ENCODE results near the gene ZNF865.

GRCh38 chr19:55578761-55579747, 26.4 kb upstream of the ZNF865 start:
- TF ChIP-seq, protein P1, sequence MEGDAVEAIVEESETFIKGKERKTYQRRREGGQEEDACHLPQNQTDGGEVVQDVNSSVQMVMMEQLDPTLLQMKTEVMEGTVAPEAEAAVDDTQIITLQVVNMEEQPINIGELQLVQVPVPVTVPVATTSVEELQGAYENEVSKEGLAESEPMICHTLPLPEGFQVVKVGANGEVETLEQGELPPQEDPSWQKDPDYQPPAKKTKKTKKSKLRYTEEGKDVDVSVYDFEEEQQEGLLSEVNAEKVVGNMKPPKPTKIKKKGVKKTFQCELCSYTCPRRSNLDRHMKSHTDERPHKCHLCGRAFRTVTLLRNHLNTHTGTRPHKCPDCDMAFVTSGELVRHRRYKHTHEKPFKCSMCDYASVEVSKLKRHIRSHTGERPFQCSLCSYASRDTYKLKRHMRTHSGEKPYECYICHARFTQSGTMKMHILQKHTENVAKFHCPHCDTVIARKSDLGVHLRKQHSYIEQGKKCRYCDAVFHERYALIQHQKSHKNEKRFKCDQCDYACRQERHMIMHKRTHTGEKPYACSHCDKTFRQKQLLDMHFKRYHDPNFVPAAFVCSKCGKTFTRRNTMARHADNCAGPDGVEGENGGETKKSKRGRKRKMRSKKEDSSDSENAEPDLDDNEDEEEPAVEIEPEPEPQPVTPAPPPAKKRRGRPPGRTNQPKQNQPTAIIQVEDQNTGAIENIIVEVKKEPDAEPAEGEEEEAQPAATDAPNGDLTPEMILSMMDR (IDR thresholded peaks at IDR 0.05) = no peak
- TF ChIP-seq EZH2 (IDR thresholded peaks at IDR 0.05) (no peak), EZH2phosphoT487 (IDR thresholded peaks at IDR 0.05) (no peak)

All from neural progenitor cell (in vitro differentiated cells).